NB4 (cell line): Measurements from ENCODE around the gene GREB1L.

ENCODE experiments used
- CTCF ChIP-seq: IDR thresholded peaks from one replicate; pipeline ENCODE4 v1.5.1; 2012; ENCODE audit warnings: low read depth, low read length
- MYC ChIP-seq: IDR thresholded peaks from 2 replicates; pipeline ENCODE4 v1.6.1; 2011; ENCODE audit warnings: low read depth, low read length
- POLR2A ChIP-seq: IDR thresholded peaks from 2 replicates; pipeline ENCODE4 v1.6.1; 2011; ENCODE audit warnings: mild to moderate bottlenecking; ENCODE audit not compliant: insufficient read length; ENCODE audit errors: extremely low read depth

GRCh38 chr18:21300035-21300907, 58.2 kb downstream of the GREB1L start:
- TF ChIP-seq CTCF: no peak
- no peak for TF ChIP-seq MYC
- TF ChIP-seq POLR2A: no peak
